GM12878 (cell line): ENCODE results near the gene CIROP. TPM values are rescaled to one million over a fixed set of nuclear protein-coding genes. Genes with fewer than 3 reads are reported as not detected.
A peak's percentile ranks its signal among the peaks of the same experiment; 100 is the strongest.

ENCODE experiments used
- ATAC-seq: fragments of 200-7000 bp; cut with Tn5 transposase; 3 replicates; pipeline ENCODE4 v1.9.1; 2020; ENCODE audit warnings: mild to moderate bottlenecking, moderate library complexity
- BruUV-seq: library from RNA; stranded (reverse); fragments of 400-500 nt; replicated peaks from 2 replicates; lab custom pipeline; 2021; lab: Mats Ljungman, UMichigan
- CTCF ChIA-PET: fragments of 300-600 bp; sonication (Branson Sonifier 250); formaldehyde crosslinking; extraction: SDS; loops from one replicate; lab custom pipeline; 2021; ENCODE audit warnings: inconsistent platforms; lab: Yijun Ruan, JAX
- POLR2A ChIA-PET: fragments of 350-600 bp; formaldehyde crosslinking; extraction: SDS; loops from one replicate; lab custom pipeline; 2021; ENCODE audit warnings: inconsistent platforms; lab: Charles Lee
- RAD21 ChIA-PET: fragments of 300-600 bp; sonication (Branson Sonifier 250); formaldehyde crosslinking; loops from one replicate; lab custom pipeline; 2023; ENCODE audit warnings: antibody characterized with exemption; ENCODE audit not compliant: unreplicated experiment; lab: Charles Lee
- SMC1A ChIA-PET: fragments of 300-600 bp; sonication (Branson Sonifier 250); formaldehyde crosslinking; loops from one replicate; lab custom pipeline; 2023; ENCODE audit not compliant: unreplicated experiment, uncharacterized antibody; lab: Charles Lee
- DNase-seq: peaks from one replicate; pipeline ENCODE4 v3.0.0-alpha.2; 2011; ENCODE audit warnings: low read depth, low spot score
- FAIRE-seq: peaks from 3 replicates; lab custom pipeline; 2011; peaks lifted over from hg19 to GRCh38; lab: Jason Lieb, UNC
- H2AFZ ChIP-seq: 2 replicates; pipeline ENCODE4 v1.6.0; 2011; ENCODE audit warnings: low read depth, low read length, control low read depth; ENCODE audit not compliant: control insufficient read depth
- H3K27ac ChIP-seq: 2 replicates; pipeline ENCODE4 v1.5.1; 2011; ENCODE audit warnings: control low read depth; ENCODE audit not compliant: control insufficient read depth, insufficient read depth
- H3K27me3 ChIP-seq, 2 experiments: replicated peaks in 1 of 2; 2 replicates each; pipeline versions ENCODE4 v1.6.0 to v1.6.1; 2011; ENCODE audit warnings: low read length in 1 of 2; ENCODE audit not compliant: control insufficient read depth in 2 of 2, insufficient read depth in 2 of 2
- H3K36me3 ChIP-seq, 2 experiments: 2 replicates each; pipeline ENCODE4 v1.5.1; 2011; ENCODE audit warnings: low read length in 1 of 2; ENCODE audit not compliant: control insufficient read depth in 2 of 2, insufficient read depth in 2 of 2
- H3K4me1 ChIP-seq: 2 replicates; pipeline ENCODE4 v1.6.1; 2011; ENCODE audit warnings: mild to moderate bottlenecking, low read length, moderate library complexity, mixed read lengths; ENCODE audit not compliant: control insufficient read depth, insufficient read depth
- H3K4me2 ChIP-seq: 2 replicates; pipeline ENCODE4 v1.6.0; 2011; ENCODE audit warnings: control low read depth; ENCODE audit not compliant: control insufficient read depth, insufficient read depth
- H3K4me3 ChIP-seq: fragments of 200-600 bp; sonication (generic); 2 replicates; pipeline ENCODE4 v1.5.1; 2016
- H3K79me2 ChIP-seq: 2 replicates; pipeline ENCODE4 v1.6.0; 2011; ENCODE audit warnings: low read length; ENCODE audit not compliant: control insufficient read depth, insufficient read depth
- H3K9ac ChIP-seq: 2 replicates; pipeline ENCODE4 v1.8.0; 2011; ENCODE audit warnings: low read length, control low read depth, mixed read lengths; ENCODE audit not compliant: control insufficient read depth, insufficient read depth
- H3K9me3 ChIP-seq: replicated peaks from 3 replicates; pipeline ENCODE4 v1.5.1; 2011; ENCODE audit warnings: mild to moderate bottlenecking, low read length; ENCODE audit not compliant: control insufficient read depth, insufficient read depth
- H4K20me1 ChIP-seq: 2 replicates; pipeline ENCODE4 v1.6.0; 2011; ENCODE audit not compliant: control insufficient read depth, insufficient read depth
- NFYB ChIP-seq: IDR thresholded peaks from 2 replicates; pipeline ENCODE4 v1.6.1; 2011; ENCODE audit warnings: low read depth, mild to moderate bottlenecking, low read length, improper control_type of control experiment, moderate library complexity; ENCODE audit not compliant: insufficient read depth
- SMAD5 ChIP-seq: IDR thresholded peaks from 2 replicates; pipeline ENCODE4 v1.6.1; 2016; ENCODE audit warnings: antibody characterized with exemption, low read depth
- SRF ChIP-seq, 2 experiments: IDR thresholded peaks; 2 replicates each; pipeline ENCODE4 v1.6.1; 2011; ENCODE audit warnings: low read depth in 2 of 2, low read length in 2 of 2, mild to moderate bottlenecking in 1 of 2, moderate library complexity in 1 of 2
- WGBS: methylation state at CpG from one replicate; pipeline ENCODE4 v1.1.6; 2016; ENCODE audit warnings: low lambda C conversion rate; ENCODE audit not compliant: insufficient replicate concordance, insufficient coverage; ENCODE audit errors: missing lambda C conversion rate; 5-methylcytosine and 5-hydroxymethylcytosine counted together
- in situ Hi-C: fragments of 300-500 bp; cut with MboI; formaldehyde crosslinking; loops from 9 replicates; pipeline ENCODE4 v1.14.3; 2018; ENCODE audit warnings: mixed read lengths
- intact Hi-C: fragments of 100-400 bp; cut with micrococcal nuclease; formaldehyde crosslinking; loops from one replicate; pipeline ENCODE4 v1.14.2; 2022; ENCODE audit not compliant: unreplicated experiment
- polyA plus RNA-seq, 11 experiments: library from polyadenylated mRNA; depleted of rRNA in 4 of 11; unstranded in 6 of 11; stranded (reverse) in 5 of 11; fragments of >200 nt; fragmentation: Nextera tagmentation in 4 of 11; fragmentation: Illumina TruSeq in 1 of 11; extraction: Ambion mirVana in 4 of 11; extraction: Trizol in 1 of 11; gene quantifications; 1 replicate in 1 of 11; 2 replicates in 10 of 11; pipeline versions ENCODE4 v1.2.1 to v1.2.3, GENCODE V29; 2011 to 2016; ENCODE audit warnings: inconsistent platforms in 2 of 11, missing spikeins in 2 of 11, low read depth in 1 of 11
- total RNA-seq, 4 experiments: library from RNA; depleted of rRNA in 3 of 4; stranded (reverse); fragments of >200 nt in 3 of 4; fragmentation: Illumina TruSeq in 1 of 4; extraction: Trizol in 1 of 4; gene quantifications; 2 replicates each; pipeline versions ENCODE4 v1.2.1 to v1.2.3, GENCODE V29; 2013 to 2021
- TF ChIP-seq, protein P1 (sequence below): fragments of 450-650 bp; formaldehyde crosslinking; IDR thresholded peaks from 2 replicates; pipeline ENCODE4 v1.5.0; 2022; ENCODE audit warnings: mild to moderate bottlenecking, missing genetic modification characterization

The CIROP gene
- total and polyA plus RNA-seq, 10 of the 15 experiments (the other 5 are each of a cell fraction or from before 2014, with no cell fraction given) = not detected

DNA sequence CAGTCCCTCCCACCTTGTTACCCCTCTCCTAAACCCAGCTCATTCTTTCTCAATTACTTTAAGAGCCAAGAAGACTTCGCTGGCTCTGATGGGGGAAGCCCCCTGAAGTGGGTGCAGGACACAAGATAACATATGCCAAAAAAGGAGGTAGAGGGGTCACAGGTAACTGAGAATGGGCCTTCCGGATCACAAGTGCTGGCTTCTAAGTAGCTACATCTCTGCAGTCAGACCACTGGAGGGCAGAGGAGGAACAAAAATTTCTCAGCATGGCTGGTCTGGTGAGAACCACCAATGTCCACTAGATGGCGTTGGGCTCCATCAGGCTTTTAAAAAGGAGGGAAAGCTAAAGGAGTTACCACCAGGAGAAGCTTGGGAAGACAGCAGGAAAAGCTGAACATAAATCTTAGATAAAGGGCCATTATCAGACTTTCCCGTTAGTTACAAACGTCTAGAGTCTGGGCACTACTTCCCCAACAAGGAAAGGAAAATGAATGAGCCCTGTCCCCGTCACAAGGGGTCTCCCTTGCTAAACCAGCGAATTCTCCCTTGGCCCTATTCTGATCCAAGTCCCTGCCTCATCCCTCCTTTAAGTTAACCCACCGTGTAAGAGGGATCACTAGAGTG lies 35.9 kb downstream of the CIROP start (continued):
- TF ChIP-seq, protein P1, sequence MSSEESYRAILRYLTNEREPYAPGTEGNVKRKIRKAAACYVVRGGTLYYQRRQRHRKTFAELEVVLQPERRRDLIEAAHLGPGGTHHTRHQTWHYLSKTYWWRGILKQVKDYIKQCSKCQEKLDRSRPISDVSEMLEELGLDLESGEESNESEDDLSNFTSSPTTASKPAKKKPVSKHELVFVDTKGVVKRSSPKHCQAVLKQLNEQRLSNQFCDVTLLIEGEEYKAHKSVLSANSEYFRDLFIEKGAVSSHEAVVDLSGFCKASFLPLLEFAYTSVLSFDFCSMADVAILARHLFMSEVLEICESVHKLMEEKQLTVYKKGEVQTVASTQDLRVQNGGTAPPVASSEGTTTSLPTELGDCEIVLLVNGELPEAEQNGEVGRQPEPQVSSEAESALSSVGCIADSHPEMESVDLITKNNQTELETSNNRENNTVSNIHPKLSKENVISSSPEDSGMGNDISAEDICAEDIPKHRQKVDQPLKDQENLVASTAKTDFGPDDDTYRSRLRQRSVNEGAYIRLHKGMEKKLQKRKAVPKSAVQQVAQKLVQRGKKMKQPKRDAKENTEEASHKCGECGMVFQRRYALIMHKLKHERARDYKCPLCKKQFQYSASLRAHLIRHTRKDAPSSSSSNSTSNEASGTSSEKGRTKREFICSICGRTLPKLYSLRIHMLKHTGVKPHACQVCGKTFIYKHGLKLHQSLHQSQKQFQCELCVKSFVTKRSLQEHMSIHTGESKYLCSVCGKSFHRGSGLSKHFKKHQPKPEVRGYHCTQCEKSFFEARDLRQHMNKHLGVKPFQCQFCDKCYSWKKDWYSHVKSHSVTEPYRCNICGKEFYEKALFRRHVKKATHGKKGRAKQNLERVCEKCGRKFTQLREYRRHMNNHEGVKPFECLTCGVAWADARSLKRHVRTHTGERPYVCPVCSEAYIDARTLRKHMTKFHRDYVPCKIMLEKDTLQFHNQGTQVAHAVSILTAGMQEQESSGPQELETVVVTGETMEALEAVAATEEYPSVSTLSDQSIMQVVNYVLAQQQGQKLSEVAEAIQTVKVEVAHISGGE = no peak
- TF ChIP-seq SMAD5 = 0 out of 2 replicates have a peak, but pooled peaks have one; percentile 34

DNA sequence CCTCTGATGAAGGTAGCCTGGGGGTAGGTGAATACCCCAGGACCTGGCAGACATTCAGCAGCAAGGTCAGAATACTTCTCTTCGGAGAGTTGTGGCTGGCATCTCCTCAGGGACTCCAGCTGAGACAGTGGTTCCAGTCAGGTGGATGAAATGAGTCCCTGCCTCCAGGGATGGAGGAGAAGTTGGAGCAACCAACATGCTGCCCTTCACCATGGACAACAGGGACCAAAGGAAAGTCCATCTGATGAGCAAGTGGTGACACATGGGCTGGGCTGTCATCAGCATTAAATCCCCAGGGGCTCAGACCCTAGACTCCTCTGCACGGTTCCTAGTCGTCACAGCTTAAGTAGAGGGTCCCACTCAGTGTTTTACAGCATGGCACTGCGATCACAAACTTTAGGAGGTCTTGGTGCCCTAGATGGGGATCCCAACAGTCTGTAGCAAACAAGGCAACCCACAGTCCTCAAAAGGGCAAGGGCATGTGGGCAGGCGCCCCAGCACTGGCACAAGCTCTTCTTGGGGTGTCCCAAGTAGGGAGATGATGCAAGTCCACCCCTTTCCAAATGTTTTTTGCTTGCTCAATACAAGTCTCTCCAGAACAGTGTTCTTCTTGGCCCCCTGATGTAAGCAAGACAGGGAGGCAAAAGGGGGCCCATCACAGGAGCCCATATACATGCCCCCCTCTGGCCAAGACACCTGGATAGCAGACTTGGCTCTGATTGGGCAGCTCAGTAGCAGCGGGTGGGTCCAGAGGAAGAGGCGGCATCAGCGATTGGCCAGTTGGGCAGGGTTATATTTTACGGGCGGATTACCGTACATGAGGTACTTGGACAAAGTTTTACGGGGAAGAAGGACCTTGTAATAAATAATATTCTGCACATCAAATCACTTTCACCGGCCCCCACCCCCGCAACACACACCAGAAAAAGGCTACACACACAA lies 36.7 kb downstream of the CIROP start:
- no peak overlapping the region for H2AFZ ChIP-seq
- H3K79me2 ChIP-seq = peaks cover 36% of the 10 kb centered on the region
- peaks cover 11% of the 10 kb centered on the region; the same call in 1 of the 2 replicates for H3K4me1 ChIP-seq
- SMC1A ChIA-PET = interaction anchor here (0.5 to 2.2 kb wide), 30 partner anchors 8 to 138 kb away, joined by 3 to 23 read pairs (median 5); partner anchors contain the start of genes ACIN1, C14orf119, CDH24 and CEBPE
- POLR2A ChIA-PET = interaction anchor here (0.5 to 1.8 kb wide), 6 partner anchors 8 to 179 kb away, joined by 4 to 9 read pairs (median 6); partner anchors contain the start of genes ACIN1, C14orf119 and PRMT5
- no peak overlapping the region for H3K4me3 ChIP-seq
- H3K9me3 ChIP-seq = no peaks in the 10 kb centered on the region
- CTCF ChIA-PET = interaction anchor here (0.6 to 4.2 kb wide), 65 partner anchors 9 to 761 kb away, joined by 3 to 80 read pairs (median 7); partner anchors contain the start of genes ACIN1, AJUBA, C14orf119 and CDH24
- in situ Hi-C loops = no loop called here
- intact Hi-C loops = loop anchor here (2.0 kb wide), 1 partner anchor 119 kb away; no protein-coding TSS in a partner anchor
- FAIRE-seq = no peak
- H3K9ac ChIP-seq = no peak overlapping the region
- peak; percentile 9; the same call in 1 of the 3 replicates for ATAC-seq
- no peak overlapping the region for H3K27ac ChIP-seq
- BruUV-seq = TSS peak; percentile 15
- RAD21 ChIA-PET = interaction anchor here (0.5 to 1.9 kb wide), 25 partner anchors 9 to 1514 kb away, joined by 3 to 27 read pairs (median 4); partner anchors contain the start of genes ACIN1, C14orf119 and HAUS4
- H3K4me2 ChIP-seq = peak overlapping the region; percentile 56; the same call in 1 of the 2 replicates
- DNase-seq = no peak
- 83% methylated on average over 14 of the region's 14 CpGs for WGBS
- H3K27me3 ChIP-seq = no peaks in the 10 kb centered on the region
- peaks cover 24 to 33% of the 10 kb centered on the region in 2 experiments for H3K36me3 ChIP-seq
- peak; percentile 59; the same call in 1 of the 2 replicates for TF ChIP-seq NFYB
- no peak for TF ChIP-seq SRF (IDR thresholded peaks at IDR 0.05; ENCODE audit: low read depth in 2 of 2, low read length in 2 of 2)
- peaks cover 9% of the 10 kb centered on the region; the same call in 1 of the 2 replicates for H4K20me1 ChIP-seq
